SK-MEL-5 (cell line): ENCODE measurements around the gene PAX5. TPM values are rescaled to one million over a fixed set of nuclear protein-coding genes. Genes with fewer than 3 reads are reported as not detected.

Experiments used
- DNase-seq: peaks from one replicate; pipeline ENCODE4 v3.0.0-alpha.2; 2016; ENCODE audit warnings: low read depth, low spot score
- in situ Hi-C: cut with HindIII; loops from 2 replicates; pipeline ENCODE4 v1.10.0; 2016; ENCODE audit warnings: low sequenced_read_pairs, high pct_unique_total_duplicates, low pct_unique_long_range_greater_than_20kb
- total RNA-seq: library from RNA; depleted of rRNA; stranded (reverse); fragments of >200 nt; shearing (Covaris generic); gene quantifications from 2 replicates; pipeline ENCODE4 v1.2.3, GENCODE V29; 2014

Gene PAX5
- total RNA-seq, 1 experiment from 2014 or later: not detected

DNA sequence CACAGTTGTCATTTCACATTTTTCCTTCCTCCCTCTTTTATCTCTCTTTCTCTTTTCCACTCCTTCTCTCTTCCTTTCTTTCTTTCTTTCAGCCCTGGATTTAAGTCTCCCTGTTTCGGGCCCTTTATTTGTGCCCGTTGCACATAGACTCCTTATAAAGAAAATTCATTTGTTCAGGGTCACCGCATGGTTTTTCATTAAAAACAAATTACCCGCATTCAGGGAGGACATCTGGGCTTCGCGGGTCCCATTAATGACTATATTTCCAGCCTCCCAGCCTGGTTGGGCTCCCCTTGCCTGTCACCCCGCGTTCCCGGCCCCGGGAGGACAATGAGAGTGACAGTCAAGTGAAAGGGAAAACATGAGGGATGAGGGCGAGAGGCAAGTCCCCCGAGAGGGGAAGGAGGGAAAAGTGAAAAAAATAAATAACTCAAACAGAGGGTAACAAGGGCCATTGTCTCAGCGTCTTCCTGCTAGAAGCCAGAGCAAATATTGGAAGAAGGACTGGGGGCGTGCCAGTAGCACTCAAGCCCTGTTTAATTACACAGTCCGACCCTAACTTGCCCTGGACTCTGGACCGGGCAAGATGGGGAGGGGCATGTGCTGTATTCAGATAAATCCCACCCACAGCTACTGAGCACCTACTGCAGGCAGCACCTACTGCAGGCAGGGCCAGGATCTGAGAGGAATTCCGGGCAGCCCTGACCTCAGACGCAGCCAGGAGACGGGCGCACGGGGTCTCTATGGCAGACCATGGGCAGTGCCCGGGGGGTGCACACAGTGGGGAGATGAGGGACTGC, 166.2 kb downstream of the PAX5 start:
- in situ Hi-C loops: no loop called here

GRCh38 chr9:36867241-36867640, 166.8 kb downstream of the PAX5 start:
- in situ Hi-C loops: no loop called here
- no peak for DNase-seq

More for the DNA sequence above, 166.2 kb downstream of the PAX5 start:
- DNase-seq: no peak

DNA sequence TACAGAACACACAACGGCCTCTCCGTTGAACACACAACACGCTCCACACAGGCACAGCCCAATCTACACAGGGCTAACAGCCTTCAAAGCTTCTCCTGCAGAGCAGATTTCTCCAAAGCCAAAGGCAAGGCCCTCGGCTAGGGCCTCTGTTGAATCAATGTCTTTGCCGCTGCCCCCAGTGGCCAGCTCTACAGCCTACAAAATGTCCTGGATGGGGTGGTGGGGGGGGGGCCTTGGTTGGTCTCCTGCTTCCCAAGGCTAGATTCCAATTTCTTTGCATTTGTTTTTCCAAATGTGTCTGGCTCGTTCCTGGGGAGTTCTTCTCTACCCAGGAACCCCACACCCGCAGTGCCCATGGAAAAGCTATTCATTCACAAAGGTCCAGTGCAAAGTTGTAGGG, 167.2 kb downstream of the PAX5 start:
- DNase-seq: peak; percentile 37
- in situ Hi-C loops: no loop called here

DNA sequence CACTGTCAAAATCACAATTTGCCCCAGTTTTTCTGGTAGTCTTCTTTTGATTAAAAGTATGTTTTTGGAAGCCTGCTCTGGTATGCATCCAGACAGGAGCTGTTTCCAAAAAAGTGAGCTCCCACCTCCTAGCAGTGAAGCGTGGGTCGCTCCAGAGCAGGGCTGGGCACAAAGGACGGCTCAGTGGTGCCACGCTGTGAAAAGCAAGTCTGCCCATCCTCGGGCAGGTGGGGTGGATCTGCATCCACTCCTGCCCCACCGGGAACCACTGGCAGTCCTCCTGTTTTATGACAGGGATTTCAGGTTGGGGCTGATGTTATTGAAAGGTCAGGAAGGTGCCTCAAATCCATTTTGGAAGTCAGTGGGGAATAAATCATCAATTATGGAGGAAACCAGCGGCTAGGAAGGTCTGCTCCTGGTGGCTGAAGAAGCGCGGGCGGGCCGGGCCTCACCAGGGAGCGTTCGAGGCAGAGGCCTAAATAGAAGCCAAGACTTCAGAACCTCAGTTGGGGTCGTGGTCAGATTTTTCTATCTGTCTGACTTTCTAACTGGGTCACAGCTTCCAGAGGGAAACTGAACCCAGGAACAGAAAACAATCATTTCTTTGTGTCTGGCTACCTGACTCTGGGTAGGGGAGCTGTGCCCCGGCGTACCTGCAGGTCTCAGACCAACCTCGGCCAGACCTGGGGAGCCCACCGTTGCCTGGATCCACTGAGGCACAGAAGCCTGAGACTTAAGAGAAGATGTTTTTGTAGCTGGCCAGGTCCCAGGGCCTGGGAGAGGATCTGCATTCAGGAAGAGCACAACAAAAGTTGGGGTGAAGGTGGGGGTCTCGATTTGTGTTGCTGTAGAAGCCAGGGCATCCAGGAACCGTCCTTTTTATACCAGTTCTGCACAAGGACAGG, 168.1 kb downstream of the PAX5 start:
- in situ Hi-C loops: no loop called here
- no peak for DNase-seq

GRCh38 chr9:36864491-36865410, 169.3 kb downstream of the PAX5 start:
- in situ Hi-C loops: no loop called here
- no peak for DNase-seq

- in situ Hi-C loops: no loop called here
Measured at GRCh38 chr9:36862206-36863145, 171.6 kb downstream of the PAX5 start.

GRCh38 chr9:36861528-36862205, 172.4 kb downstream of the PAX5 start:
- in situ Hi-C loops: no loop called here

More at GRCh38 chr9:36862206-36863145, 171.6 kb downstream of the PAX5 start:
- DNase-seq: peak; percentile 45

DNA sequence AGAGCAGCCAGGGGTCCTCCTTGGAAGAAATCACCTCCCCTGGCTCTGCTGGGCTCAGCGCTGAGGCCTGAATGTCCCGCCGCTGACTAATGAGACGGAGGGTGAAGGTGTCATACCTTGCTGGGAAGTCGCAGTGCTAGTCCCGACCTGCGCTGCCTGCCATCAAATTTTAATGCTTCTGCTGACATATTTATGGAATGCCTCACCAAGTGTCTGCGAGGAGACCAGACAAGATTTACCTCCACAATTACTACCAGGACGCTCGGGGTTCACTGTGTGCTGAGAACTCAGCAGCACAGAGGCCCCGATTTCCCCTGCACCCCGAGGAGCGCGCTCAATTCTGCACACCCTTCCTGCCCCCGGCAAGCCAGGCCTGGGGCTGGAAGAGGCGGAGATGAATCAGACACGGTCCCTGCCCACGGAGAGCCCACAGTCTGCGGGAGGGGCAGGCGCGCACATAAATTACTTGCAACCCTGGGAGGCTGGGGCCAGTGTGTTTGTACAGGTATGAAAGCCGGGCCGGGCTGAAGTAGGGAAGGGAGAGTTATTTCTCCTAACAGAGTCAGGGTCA, 175.2 kb downstream of the PAX5 start:
- DNase-seq: no peak
- in situ Hi-C loops: no loop called here

More at GRCh38 chr9:36861528-36862205, 172.4 kb downstream of the PAX5 start:
- DNase-seq: no peak

DNA sequence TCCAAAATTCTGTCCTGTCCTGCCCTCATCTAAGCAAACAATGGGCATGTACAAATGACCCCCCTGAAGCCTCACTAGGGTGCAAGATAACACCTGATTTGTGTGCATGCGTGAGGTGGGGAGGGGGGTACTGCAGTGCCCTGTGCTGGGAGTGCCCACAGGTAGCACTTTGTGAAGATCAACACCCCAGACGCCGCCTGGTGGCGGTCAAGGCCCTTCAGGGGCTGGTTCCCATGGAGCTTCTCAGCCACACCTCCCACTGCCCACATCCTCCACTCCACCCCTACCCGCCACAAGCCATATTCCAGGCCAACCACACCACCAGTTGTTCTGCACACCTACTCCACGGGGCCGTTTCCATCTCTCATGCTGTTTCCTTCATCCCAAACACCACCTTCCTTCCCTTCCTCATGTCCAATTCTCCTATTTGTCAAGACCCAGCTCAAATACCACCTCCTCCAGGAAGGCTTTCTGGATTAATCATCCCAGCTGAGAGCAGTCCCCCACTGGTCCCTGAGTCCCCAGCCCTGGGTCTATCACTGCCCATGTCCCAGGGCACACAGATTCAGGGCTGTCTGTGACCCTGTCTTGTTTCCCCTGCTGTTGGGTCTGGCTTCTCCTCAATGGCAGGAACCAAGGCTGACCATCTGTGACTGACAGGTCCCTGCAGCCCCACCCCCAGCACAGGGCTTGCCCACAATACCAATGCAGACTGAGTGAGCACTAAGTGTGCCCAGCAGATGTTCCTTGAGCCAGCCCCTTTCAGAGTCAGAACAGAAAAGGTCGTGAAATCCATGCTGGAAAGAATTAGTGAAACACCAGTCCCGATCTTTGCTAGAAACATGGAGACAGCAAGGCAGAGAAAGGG, 178.4 kb downstream of the PAX5 start:
- peak; percentile 63 for DNase-seq
- in situ Hi-C loops: no loop called here

DNA sequence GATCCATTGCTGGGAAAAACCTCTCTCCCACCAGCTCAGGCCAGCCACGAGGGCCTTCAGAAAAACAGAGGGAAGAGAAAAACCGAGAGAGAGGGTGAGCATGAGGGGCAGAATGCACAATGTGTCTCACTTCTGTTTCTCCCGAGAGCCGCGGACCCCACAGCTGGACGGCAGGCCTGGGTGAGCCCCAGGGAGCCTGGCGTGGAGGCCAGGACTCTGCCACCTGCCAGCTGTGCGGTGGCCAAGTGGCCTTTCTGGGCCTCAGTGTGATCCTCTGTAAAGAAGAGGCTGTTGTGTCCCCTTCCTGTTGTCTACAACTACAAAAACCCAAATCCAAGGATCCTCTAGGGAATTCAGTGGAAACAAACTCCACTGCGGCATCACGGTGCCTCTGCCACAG, 179.3 kb downstream of the PAX5 start:
- DNase-seq: no peak
- in situ Hi-C loops: no loop called here

- in situ Hi-C loops: no loop called here
- no peak for DNase-seq
Measured at GRCh38 chr9:36854034-36854433, 180.0 kb downstream of the PAX5 start.

DNA sequence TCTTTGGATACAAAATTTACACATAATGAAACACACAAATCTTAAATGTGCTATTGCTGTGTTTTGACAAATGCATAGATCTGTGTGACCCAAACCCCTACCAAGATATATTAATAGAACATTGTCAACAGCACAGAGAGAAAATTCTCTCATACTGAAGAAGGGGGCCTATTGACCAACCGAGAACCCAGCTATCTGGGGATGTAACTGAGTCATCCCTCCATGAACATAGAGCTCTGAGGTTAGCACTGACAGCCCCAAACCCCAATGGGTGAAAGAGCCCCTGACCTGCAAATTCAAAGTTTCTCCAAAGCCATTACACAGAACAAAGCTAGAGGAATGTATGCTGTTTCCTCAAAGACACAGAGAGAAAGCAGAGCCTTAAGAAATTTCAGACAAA, 180.8 kb downstream of the PAX5 start:
- in situ Hi-C loops: no loop called here
- DNase-seq: no peak

- in situ Hi-C loops: no loop called here
- no peak for DNase-seq
Measured at GRCh38 chr9:36849943-36850342, 184.1 kb downstream of the PAX5 start.

- in situ Hi-C loops: no loop called here
Measured at GRCh38 chr9:36848946-36849345, 185.1 kb downstream of the PAX5 start.

More at GRCh38 chr9:36848946-36849345, 185.1 kb downstream of the PAX5 start:
- no peak for DNase-seq
